CD14-positive monocyte (primary cell): ENCODE data around the gene ABHD17B. TPM values are rescaled to one million over a fixed set of nuclear protein-coding genes. Genes with fewer than 3 reads are reported as not detected.

ENCODE experiments used
- DNase-seq, 3 donors: peaks; one replicate each; pipeline ENCODE4 v3.0.0-alpha.2; 2011 to 2022
- H2AFZ ChIP-seq: 2 replicates; pipeline ENCODE4 v1.6.0; 2012; ENCODE audit warnings: mild to moderate bottlenecking, low read depth, low read length, inconsistent platforms; ENCODE audit not compliant: insufficient read depth, poor library complexity, severe bottlenecking
- H3K27ac ChIP-seq, 2 donors: 1 replicate in 1 of 2; 2 replicates in 1 of 2; pipeline ENCODE4 v1.5.1; 2012 to 2013; ENCODE audit warnings: low read length in 2 of 2, control low read depth in 1 of 2, inconsistent platforms in 1 of 2, low read depth in 1 of 2, mild to moderate bottlenecking in 1 of 2
- H3K27me3 ChIP-seq, 2 donors: one replicate each; pipeline versions ENCODE4 v1.6.0 to v1.6.1; 2011 to 2013; ENCODE audit warnings: low read length in 2 of 2; ENCODE audit not compliant: control insufficient read depth in 2 of 2, insufficient read depth in 2 of 2
- H3K36me3 ChIP-seq, 2 donors: replicated peaks in 1 of 2; 1 replicate in 1 of 2; 2 replicates in 1 of 2; pipeline versions ENCODE4 v1.5.1 to v1.6.1; 2012 to 2013; ENCODE audit warnings: low read length in 2 of 2, control low read depth in 1 of 2, inconsistent platforms in 1 of 2, mild to moderate bottlenecking in 1 of 2; ENCODE audit not compliant: insufficient read depth in 2 of 2, control insufficient read depth in 1 of 2
- H3K4me1 ChIP-seq, 2 donors: 1 replicate in 1 of 2; 2 replicates in 1 of 2; pipeline versions ENCODE4 v1.5.1 to v1.6.1; 2012 to 2013; ENCODE audit warnings: low read length in 2 of 2, control low read depth in 1 of 2, inconsistent platforms in 1 of 2, mild to moderate bottlenecking in 1 of 2, moderate library complexity in 1 of 2; ENCODE audit not compliant: insufficient read depth in 2 of 2, control insufficient read depth in 1 of 2
- H3K4me2 ChIP-seq: replicated peaks from 2 replicates; pipeline ENCODE3; 2012; ENCODE audit warnings: low read length, moderate library complexity, mild to moderate bottlenecking; ENCODE audit not compliant: poor library complexity, severe bottlenecking; ENCODE audit errors: extremely low read depth
- H3K4me3 ChIP-seq, 3 experiments: fragments of 200-600 bp in 1 of 3; sonication (generic) in 1 of 3; replicated peaks in 1 of 3; 1 replicate in 2 of 3; 2 replicates in 1 of 3; pipeline ENCODE4 v1.5.1; 2011 to 2013; ENCODE audit warnings: low read length in 3 of 3, mild to moderate bottlenecking in 3 of 3, control low read depth in 2 of 3, low read depth in 2 of 3, inconsistent platforms in 1 of 3, moderate library complexity in 1 of 3
- H3K79me2 ChIP-seq: 2 replicates; pipeline ENCODE4 v1.6.0; 2012; ENCODE audit warnings: mild to moderate bottlenecking, control low read depth, inconsistent platforms, low read length, moderate library complexity; ENCODE audit not compliant: insufficient read depth
- H3K9ac ChIP-seq: 2 replicates; pipeline ENCODE4 v1.6.0; 2017; ENCODE audit warnings: low read length, mild to moderate bottlenecking; ENCODE audit not compliant: insufficient read depth, poor library complexity, severe bottlenecking
- H3K9me3 ChIP-seq, 2 donors: replicated peaks in 1 of 2; 1 replicate in 1 of 2; 2 replicates in 1 of 2; pipeline versions ENCODE4 v1.5.1 to v1.6.1; 2012 to 2013; ENCODE audit warnings: low read length in 2 of 2, control low read depth in 1 of 2; ENCODE audit not compliant: control insufficient read depth in 1 of 2, insufficient read depth in 1 of 2
- H4K20me1 ChIP-seq: 2 replicates; pipeline ENCODE4 v1.6.0; 2012; ENCODE audit warnings: mild to moderate bottlenecking, low read length, control low read depth, moderate library complexity; ENCODE audit not compliant: insufficient read depth
- H3K27ac Mint-ChIP-seq, 7 donors: one replicate each; pipeline ENCODE4 v1.8.0; 2020; ENCODE audit warnings: mild to moderate bottlenecking in 7 of 7, mixed read lengths in 7 of 7, moderate library complexity in 6 of 7, inconsistent platforms in 2 of 7
- H3K27me3 Mint-ChIP-seq, 3 donors: one replicate each; pipeline ENCODE4 v1.8.0; 2021 to 2022; ENCODE audit warnings: low read depth in 3 of 3, mild to moderate bottlenecking in 3 of 3, mixed read lengths in 3 of 3, moderate library complexity in 3 of 3, inconsistent platforms in 1 of 3
- H3K36me3 Mint-ChIP-seq, 2 donors: one replicate each; pipeline ENCODE4 v1.8.0; 2020; ENCODE audit warnings: mixed read lengths in 2 of 2, inconsistent platforms in 1 of 2, mild to moderate bottlenecking in 1 of 2
- H3K4me1 Mint-ChIP-seq: one replicate; pipeline ENCODE4 v1.8.0; 2020; ENCODE audit warnings: mild to moderate bottlenecking, mixed read lengths
- H3K4me3 Mint-ChIP-seq, 2 donors: one replicate each; pipeline ENCODE4 v1.8.0; 2020; ENCODE audit warnings: mild to moderate bottlenecking in 2 of 2, mixed read lengths in 2 of 2, moderate library complexity in 1 of 2
- H3K9me3 Mint-ChIP-seq, 7 donors: one replicate each; pipeline ENCODE4 v1.8.0; 2020 to 2022; ENCODE audit warnings: mixed read lengths in 7 of 7, mild to moderate bottlenecking in 6 of 7, moderate library complexity in 6 of 7, inconsistent platforms in 2 of 7
- intact Hi-C, 2 donors: fragments of 100-400 bp; cut with micrococcal nuclease; formaldehyde crosslinking; loops; one replicate each; pipeline versions ENCODE4 v1.15.0 to v1.15.1; 2023
- polyA plus RNA-seq, 3 donors: library from polyadenylated mRNA; depleted of rRNA in 1 of 3; unstranded in 2 of 3; stranded (reverse) in 1 of 3; fragments of 300-500 nt in 2 of 3; fragments of >200 nt in 1 of 3; fragmentation: Illumina TruSeq in 2 of 3; gene quantifications; 1 replicate in 2 of 3; 2 replicates in 1 of 3; pipeline ENCODE4 v1.2.3, GENCODE V29; 2012 to 2021
- TF ChIP-seq, protein P1 (sequence below): fragments of 200-600 bp; IDR thresholded peaks from one replicate; pipeline ENCODE4 v1.8.0; 2022; ENCODE audit warnings: antibody characterized with exemption, mild to moderate bottlenecking

The ABHD17B gene
- polyA plus RNA-seq, 3 donors = 4.1 to 12.8 (median 12.3) TPM

GRCh38 chr9:71895955-71896354 is 15.0 kb downstream of the ABHD17B start:
- H3K4me1 ChIP-seq = peaks cover 34 to 39% of the 10 kb centered on the region in 2 donors
- no peak for DNase-seq
- H3K27ac ChIP-seq = peak overlapping the region in 1 of 2 donors; percentile 58
- H3K4me3 ChIP-seq = no peak overlapping the region
- Mint-ChIP-seq H3K27me3 (no peaks in the 10 kb centered on the region), H3K4me3 (no peak overlapping the region), H3K27ac (no peak overlapping the region), H3K4me1 (peaks cover 66% of the 10 kb centered on the region), H3K36me3 (peaks cover 0 to 4% of the 10 kb centered on the region in 2 donors), H3K9me3 (no peaks in the 10 kb centered on the region)
- H3K4me2 ChIP-seq = no peak overlapping the region
- H3K9ac ChIP-seq = no peak overlapping the region
- TF ChIP-seq, protein P1, sequence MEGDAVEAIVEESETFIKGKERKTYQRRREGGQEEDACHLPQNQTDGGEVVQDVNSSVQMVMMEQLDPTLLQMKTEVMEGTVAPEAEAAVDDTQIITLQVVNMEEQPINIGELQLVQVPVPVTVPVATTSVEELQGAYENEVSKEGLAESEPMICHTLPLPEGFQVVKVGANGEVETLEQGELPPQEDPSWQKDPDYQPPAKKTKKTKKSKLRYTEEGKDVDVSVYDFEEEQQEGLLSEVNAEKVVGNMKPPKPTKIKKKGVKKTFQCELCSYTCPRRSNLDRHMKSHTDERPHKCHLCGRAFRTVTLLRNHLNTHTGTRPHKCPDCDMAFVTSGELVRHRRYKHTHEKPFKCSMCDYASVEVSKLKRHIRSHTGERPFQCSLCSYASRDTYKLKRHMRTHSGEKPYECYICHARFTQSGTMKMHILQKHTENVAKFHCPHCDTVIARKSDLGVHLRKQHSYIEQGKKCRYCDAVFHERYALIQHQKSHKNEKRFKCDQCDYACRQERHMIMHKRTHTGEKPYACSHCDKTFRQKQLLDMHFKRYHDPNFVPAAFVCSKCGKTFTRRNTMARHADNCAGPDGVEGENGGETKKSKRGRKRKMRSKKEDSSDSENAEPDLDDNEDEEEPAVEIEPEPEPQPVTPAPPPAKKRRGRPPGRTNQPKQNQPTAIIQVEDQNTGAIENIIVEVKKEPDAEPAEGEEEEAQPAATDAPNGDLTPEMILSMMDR = no peak
- no peaks in the 10 kb centered on the region for H3K27me3 ChIP-seq
- H4K20me1 ChIP-seq = peaks cover 86% of the 10 kb centered on the region
- H3K79me2 ChIP-seq = peaks cover 99% of the 10 kb centered on the region
- no peaks in the 10 kb centered on the region for H3K9me3 ChIP-seq
- H3K36me3 ChIP-seq = no peaks in the 10 kb centered on the region
- H2AFZ ChIP-seq = no peak overlapping the region
- intact Hi-C loops = no loop called here

- Mint-ChIP-seq H3K27me3 (no peaks in the 10 kb centered on the region), H3K9me3 (no peaks in the 10 kb centered on the region), H3K36me3 (peaks cover 0 to 4% of the 10 kb centered on the region in 2 donors), H3K4me1 (peaks cover 63% of the 10 kb centered on the region), H3K4me3 (no peak overlapping the region), H3K27ac (peak overlapping the region in 1 of 7 donors; percentile 51)
- intact Hi-C loops = no loop called here
- H3K27me3 ChIP-seq = no peaks in the 10 kb centered on the region
- H3K4me3 ChIP-seq = no peak overlapping the region
- peaks cover 80% of the 10 kb centered on the region for H4K20me1 ChIP-seq
- peaks cover 100% of the 10 kb centered on the region for H3K79me2 ChIP-seq
- TF ChIP-seq, protein P1 = no peak
- H2AFZ ChIP-seq = no peak overlapping the region
- H3K9ac ChIP-seq = no peak overlapping the region
- DNase-seq = peak in 1 of 3 donors; percentile 11
- H3K9me3 ChIP-seq = no peaks in the 10 kb centered on the region
- H3K4me1 ChIP-seq = peaks cover 34% of the 10 kb centered on the region in 2 donors
- no peaks in the 10 kb centered on the region for H3K36me3 ChIP-seq
- no peak overlapping the region for H3K4me2 ChIP-seq
- H3K27ac ChIP-seq = peak overlapping the region in 1 of 2 donors; percentile 34
Observed at GRCh38 chr9:71895117-71895516, 15.9 kb downstream of the ABHD17B start.
